ENCODE data around the gene UGT1A4.
"Not testable (repeated sequence)": the region's sequence is repeated elsewhere in the genome, so short reads cannot be mapped to it uniquely, and the experiment has no call there.

The UGT1A4 gene

DNA sequence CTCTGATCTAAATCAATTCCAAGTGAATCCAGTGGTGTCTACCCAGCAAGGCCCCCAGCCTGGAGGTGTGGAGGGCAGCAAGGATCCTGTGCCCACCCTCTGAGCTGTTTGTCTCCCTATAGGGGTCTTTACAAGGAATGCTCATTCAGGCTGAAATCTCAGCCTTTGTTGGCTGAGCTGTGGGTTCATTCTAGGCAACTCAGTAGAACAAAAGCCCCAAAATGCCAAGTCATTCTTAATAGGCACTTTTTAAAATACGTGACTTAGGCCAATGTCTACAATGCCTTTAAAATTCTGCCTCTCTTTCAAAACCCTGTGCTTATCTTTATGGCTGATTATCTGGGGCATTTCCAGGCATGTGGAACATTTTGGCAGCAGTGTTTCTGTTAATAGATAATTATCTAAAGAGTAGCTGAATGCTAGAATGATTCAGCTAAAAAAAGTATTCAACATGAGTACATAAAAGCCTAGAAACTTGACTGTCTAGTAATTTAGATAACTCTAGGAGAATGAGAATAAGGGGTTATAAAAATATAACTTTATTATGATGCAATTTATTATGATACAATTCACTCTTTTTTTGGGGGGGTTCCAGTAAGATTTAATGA lies 18.4 kb upstream of the UGT1A4 start:
- DNase-seq (ENCODE audit: low read depth) = no peak

DNA sequence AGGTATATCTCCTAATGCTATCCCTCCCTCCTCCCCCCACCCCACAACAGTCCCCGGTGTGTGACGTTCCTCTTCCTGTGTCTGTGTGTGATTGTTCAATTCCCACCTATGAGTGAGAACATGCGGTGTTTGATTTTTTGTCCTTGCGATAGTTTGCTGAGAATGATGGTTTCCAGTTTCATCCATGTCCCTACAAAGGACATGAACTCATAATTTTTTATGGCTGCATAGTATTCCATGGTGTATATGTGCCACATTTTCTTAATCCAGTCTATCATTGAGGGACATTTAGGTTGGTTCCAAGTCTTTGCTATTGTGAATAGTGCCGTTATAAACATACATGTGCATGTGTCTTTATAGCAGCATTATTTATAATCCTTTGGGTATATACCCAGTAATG lies 17.7 kb upstream of the UGT1A4 start:
- not testable (repeated sequence) for DNase-seq (ENCODE audit: low read depth)

GRCh38 chr2:233702238-233702637 lies 16.3 kb upstream of the UGT1A4 start:
- DNase-seq (ENCODE audit: low read depth) = no peak

DNA sequence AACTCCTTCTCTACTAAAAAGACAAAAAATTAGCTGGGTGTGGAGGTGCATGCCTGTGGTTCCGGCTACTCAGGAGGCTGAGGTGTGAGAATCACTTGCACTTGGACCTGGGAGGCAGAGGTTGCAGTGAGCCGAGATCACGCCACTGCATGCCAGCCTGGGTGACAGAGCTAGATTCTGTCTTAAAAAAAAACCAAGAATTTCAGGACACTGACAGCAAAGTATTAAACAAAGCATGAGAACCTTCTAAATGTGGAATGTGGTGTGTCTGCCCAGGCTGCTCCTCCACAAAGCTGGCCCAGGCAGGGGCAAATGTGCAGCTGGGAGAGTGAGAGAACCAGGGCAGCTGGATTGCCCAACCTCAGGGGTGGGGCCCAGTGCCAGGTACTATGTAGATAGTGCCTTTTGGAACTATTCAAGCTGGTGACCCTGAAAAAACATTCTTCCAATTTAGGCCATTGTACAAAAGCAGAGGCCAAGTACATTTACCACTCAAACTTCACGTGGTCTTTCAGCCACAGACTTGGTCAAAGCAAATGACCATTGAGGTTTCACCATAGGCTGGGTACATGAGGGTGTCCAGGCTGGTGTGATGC lies 12.5 kb upstream of the UGT1A4 start:
- DNase-seq (ENCODE audit: low read depth) = no peak

DNA sequence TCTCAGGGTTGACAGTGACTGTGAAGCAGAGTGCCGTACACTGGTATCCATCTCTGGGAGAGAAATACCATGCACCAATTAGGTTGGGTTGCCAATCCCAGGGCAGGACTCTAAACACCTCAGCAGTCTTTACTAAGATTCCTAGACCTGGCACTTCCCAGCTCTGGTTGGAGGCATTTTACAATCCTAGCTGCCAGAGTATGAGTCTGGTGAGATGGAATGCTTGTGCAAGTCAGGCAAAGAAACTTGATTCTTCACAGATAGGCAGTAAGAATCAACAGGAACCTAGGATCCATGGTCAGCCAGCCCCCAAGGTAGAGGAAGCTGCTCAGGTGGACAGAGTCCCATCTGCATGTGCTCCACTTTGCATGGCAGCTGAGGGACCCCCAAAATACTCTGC lies 11.8 kb upstream of the UGT1A4 start:
- no peak for DNase-seq (ENCODE audit: low read depth)

DNA sequence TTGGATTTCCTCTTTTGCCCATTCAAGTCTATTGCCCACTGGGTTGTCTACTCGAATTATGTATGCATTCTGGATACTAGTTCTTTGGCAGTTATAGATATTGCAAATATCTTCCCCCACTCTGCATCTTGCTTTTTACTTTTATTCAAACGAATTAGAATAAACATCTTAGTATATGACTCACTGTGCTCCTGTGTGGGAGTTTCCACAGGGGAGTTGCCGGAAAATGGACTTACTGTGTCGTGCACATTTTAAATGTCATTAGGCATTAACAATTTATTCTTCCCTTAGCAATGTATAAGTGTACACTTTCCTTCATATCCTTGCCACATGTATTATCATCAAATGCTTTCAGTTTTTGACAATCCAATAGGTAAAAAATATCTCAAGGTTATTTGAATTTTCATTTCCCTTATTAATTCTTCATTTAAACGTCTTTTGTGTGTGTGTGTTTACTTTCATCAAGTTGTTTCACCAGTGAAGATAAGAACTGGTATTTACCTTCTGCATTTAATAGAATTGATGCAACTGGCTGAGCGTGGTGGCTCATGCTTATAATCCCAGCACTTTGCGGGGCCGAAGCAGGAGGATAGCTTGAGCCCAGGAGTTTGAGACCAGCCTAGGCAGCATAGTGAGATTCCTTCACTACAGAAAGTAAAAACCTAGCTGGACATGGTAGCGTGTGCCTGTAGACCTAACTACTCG lies 10.4 kb upstream of the UGT1A4 start:
- no peak for DNase-seq (ENCODE audit: low read depth)

GRCh38 chr2:233708942-233709341 lies 9.6 kb upstream of the UGT1A4 start:
- DNase-seq (ENCODE audit: low read depth) = no peak

- peak; percentile 30 for DNase-seq (ENCODE audit: low read depth)
Observed at GRCh38 chr2:233711312-233712008, 7.1 kb upstream of the UGT1A4 start.

DNA sequence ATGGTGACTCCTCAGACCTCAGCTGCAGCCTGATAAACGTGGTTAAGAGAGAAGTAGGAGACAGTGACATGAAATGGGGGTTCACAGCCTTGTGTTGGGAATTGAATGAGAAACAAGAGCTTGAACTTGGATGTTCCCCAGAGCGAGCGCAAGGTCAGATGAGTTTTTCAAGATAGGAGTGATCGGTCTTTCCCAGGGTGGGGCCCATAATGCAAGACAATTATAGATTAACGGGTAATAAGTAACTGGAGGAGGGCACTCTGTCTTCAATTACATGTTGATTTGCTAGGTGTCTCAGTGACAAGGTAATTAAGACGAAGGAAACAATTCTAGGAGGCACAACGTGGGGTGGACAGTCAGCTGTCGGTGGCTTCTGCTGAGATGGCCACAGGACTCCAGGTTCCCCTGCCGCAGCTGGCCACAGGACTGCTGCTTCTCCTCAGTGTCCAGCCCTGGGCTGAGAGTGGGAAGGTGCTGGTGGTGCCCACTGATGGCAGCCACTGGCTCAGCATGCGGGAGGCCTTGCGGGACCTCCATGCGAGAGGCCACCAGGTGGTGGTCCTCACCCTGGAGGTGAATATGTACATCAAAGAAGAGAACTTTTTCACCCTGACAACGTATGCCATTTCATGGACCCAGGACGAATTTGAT lies 5.8 kb upstream of the UGT1A4 start, which contains the start of gene UGT1A5:
UGT1A5 (plus strand) TSS at position 297 of the 651 bp plus-strand sequence; CDS start at position 382, 85 bp downstream.
- DNase-seq (ENCODE audit: low read depth) = no peak

GRCh38 chr2:233713262-233713615 lies 5.3 kb upstream of the UGT1A4 start:
- no peak for DNase-seq (ENCODE audit: low read depth)

DNA sequence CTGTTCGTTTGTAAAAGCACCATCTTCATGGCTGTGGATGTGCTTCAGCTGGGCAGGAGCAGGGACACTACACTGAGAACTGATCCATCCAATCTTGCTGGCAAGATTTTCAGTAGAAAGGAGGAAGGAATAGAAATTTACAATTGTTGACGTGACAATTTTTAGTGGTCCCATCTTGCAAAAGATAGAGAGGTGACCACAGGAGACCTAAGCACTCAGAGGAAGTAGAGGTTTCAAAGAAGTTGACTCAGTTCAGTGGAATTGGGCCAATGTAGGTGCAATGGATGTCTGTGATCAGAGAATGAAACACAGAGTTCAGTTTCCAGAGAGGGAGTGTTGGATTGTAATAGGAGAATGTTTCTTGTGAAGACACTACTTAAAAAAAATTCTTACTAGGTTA lies 4.4 kb upstream of the UGT1A4 start:
- no peak for DNase-seq (ENCODE audit: low read depth)

DNA sequence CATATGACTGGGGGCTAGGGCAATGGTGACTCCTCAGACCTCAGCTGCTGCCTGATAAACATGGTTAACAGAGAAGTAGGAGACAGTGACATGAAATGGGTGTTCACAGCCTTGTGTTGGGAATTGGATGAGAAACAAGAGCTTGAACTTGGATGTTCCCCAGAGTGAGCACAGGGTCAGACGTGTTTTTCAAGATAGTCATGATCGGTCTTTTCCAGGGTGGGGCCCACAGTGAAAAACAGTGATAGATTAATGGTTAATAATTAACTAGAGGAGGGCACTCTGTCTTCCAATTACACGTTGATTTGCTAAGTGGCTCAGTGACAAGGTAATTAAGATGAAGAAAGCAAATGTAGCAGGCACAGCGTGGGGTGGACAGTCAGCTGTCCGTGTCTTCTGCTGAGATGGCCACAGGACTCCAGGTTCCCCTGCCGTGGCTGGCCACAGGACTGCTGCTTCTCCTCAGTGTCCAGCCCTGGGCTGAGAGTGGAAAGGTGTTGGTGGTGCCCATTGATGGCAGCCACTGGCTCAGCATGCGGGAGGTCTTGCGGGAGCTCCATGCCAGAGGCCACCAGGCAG lies 10.3 kb downstream of the UGT1A4 start, which contains the start of gene UGT1A3:
UGT1A3 (plus strand) TSS at position 320 of the 579 bp plus-strand sequence; CDS start at position 405, 85 bp downstream.
- no peak for DNase-seq (ENCODE audit: low read depth)

DNA sequence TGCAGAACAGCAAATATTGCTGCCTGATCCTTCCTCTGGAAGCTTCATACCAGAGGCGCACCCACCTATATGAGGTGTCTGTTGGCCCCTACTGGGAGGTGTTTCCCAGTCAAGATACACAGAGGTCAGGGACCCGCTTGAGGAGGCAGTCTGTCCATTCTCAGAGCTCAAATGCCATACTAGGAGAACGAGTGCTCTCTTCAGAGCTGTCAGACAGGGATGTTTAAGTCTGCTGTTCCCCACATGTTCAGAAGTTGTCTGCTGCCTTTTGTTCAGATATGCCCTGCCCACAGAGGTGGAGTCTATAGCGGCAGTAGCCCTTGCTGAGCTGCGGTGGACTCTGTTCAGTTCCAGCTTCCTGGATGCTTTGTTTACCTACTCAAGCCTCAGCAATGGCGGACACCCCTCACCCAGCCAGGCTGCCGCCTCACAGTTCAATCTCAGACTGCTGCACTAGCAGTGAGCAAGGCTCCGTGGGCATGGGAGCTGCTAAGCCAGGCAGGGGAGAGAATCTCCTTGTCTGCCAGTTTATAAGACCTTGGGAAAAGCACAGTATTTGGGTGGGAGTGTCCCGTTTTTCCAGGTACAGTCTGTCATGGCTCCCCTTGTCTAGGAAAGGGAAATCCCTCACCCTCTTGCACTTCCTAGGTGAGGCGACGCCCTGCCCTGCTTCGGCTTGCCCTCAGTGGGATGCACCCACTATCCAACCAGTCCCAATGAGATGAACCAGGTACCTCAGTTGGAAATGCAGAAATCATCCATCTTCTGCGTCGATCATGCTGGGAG lies 18.5 kb downstream of the UGT1A4 start:
- DNase-seq (ENCODE audit: low read depth) = not testable (repeated sequence)

DNA sequence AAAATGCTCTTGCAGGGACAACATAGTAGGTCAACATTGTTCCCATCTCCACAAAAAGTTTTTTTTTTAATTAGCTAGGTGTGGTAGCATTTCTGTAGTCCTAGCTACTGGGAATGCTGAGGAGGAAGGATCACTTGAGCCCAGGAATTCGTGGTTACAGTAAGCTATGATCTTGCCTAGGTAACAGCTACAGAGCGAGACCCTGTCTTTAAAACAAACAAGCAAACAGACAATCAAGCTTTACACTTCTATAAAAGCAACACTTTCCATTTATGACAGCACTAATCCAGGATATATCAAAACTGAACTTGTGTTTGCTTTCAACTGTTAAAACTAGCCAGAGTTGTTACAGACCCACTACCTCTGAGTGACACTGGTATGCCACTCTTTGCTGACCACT lies 22.3 kb downstream of the UGT1A4 start:
- no peak for DNase-seq (ENCODE audit: low read depth)

DNA sequence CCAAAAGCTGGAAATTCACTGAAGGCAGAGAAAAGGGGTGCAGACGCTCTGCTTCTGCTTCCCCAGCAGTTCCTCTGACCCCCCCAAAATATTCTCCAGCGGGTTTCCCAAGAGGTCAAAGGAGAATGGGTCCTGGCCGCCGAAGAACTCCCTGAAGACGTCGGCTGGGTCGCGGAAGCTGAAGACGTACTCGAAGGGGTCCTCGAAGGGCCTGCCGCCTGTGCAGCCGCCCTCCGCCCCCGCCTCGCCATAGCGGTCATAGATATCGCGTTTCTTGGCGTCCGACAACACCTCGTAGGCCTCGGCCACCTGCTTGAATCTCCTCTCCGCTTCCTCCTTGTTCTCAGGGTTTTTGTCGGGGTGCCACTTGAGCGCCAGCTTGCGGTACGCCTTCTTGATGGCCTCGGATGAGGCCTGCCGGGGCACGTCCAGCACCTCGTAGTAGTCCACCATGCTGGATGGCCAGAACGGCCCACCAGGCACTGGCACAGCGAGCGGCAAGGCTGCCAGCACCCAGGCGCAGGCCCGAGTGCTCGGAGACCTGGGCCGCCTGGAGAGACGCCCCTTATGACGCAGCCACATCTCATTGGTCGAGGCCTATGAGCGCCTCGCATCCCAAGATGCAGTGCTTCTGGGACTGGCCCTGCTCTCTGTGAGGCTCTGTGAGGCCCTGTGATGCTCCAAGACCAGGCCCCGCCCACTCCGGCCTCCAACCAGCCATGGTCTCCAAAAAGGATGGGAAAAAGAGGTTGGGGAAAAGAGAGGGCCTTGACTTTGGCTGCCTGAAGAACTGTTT lies 25.1 kb downstream of the UGT1A4 start:
- no peak for DNase-seq (ENCODE audit: low read depth)

DNA sequence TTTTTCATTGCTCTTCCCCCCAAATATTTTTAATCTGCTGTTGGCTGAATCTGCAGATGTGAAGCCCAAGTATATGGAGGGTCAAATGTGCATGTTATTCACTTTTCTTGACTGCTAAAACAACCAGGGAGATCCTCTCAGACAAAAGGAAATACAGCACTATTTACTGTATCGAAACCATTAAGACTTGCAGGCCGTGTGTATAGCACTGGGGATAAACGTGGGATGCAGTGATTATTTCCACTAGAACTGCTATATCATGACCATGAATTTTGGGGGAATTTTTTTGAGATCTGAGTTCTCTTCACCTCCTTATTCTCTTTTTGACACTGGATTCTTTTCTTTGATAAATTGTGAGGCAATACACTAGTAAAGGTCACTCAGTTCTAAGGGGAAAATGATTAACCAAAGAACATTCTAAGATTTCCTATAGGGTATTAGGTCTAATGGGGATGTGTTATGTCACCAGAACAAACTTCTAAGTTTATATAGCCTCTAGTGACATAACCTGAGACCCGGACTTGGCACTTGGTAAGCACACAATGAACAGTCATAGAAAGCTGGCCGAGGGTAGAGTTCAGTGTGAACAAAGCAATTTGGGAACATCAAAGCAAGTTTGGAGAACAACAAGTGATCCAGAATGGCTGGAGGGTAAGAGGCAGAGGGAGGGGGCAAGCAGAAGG lies 26.7 kb downstream of the UGT1A4 start:
- no peak for DNase-seq (ENCODE audit: low read depth)

- not testable (repeated sequence) for DNase-seq (ENCODE audit: low read depth)
Observed at GRCh38 chr2:233745838-233746237, 27.3 kb downstream of the UGT1A4 start.

DNA sequence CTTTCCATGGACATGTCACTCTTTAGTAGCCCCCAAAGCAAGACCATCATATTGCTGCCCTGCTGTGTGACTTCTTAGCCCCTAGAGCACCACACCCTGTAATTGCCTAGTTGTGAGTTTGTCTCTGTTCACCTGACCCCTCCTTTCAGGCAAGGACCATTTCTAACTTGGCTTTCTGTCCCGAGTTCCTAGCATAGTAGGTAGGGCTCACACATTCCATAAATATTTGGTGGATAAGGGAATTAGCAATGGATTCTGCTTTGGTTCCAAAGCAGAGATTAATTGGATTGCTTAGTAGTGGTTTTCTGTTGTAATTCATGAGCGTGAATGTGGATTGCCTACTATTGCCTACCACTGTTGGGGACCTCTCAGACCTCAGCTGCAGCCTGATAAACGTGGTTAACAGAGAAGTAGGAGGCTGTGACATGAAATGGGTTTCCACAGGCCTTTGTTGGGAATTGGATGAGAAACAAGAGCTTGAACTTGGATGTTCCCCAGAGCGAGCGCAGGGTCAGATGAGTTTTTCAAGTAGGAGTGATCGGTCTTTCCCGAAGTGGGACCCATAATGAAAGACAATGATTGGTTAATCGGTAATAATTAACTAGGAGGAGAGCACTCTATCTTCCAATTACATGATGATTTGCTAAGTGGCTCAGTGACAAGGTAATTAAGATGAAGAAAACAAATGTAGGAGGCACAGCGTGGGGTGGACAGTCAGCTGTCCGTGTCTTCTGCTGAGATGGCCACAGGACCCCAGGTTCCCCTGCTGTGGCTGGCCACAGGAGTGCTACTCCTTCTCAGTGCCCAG lies 28.1 kb downstream of the UGT1A4 start:
- DNase-seq (ENCODE audit: low read depth) = no peak

- DNase-seq (ENCODE audit: low read depth) = no peak
Observed at GRCh38 chr2:233747283-233747544, 28.7 kb downstream of the UGT1A4 start.

All from activated T-helper 1 cell treated with Interleukin-2 at 50 U/mL for 16 hours (primary cell).